ENCODE results near the gene PTPN4. TPM values are rescaled to one million over a fixed set of nuclear protein-coding genes. Genes with fewer than 3 reads are reported as not detected.

PTPN4 gene
- total and polyA plus RNA-seq, 2 of the 8 experiments (the other 6 are each of a cell fraction or from before 2014, with no cell fraction given) = 28.5 to 105 TPM

DNA sequence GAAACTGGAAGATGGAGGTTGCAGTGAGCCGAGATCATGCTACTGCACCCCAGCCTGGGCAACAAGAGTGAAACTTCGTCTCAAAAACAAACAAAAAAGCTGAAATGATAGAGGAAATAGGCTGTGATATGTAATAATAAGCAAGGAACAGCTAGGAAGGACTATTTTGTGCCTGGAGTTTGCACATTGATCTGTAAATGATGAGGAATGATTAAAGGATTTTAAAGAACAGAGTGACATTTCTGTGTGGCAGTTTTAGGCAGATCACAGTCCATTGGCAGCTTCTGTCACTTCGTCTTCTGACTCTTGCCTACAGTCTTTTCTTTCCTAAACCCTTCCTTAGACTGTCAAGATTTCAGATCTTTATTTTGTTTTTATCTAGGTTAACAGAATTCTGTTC is 272.6 kb downstream of the PTPN4 start:
- H3K14ac ChIP-seq (ENCODE audit: insufficient read length) = no peak overlapping the region
- no peaks in the 10 kb centered on the region for H3K9me3 ChIP-seq (ENCODE audit: insufficient read depth in 2 of 2, low read depth in 1 of 2, low read length in 1 of 2)
- H3K4ac ChIP-seq (replicated peaks; ENCODE audit: insufficient read length, low read depth, low read length) = no peak overlapping the region
- H3K56ac ChIP-seq (replicated peaks; ENCODE audit: insufficient read length, low read depth, low read length) = no peak overlapping the region
- H4K8ac ChIP-seq (ENCODE audit: extremely low read depth, insufficient read depth, low read length) = no peak overlapping the region
- H3K9ac ChIP-seq (replicated peaks in 1 of 4; ENCODE audit: extremely low read depth in 1 of 4, low read depth in 3 of 4, low read length in 3 of 4) = no peak overlapping the region
- ChIA-PET CTCF (ENCODE audit: partially characterized antibody) (no interaction called here), POLR2A (ENCODE audit: partially characterized antibody) (no interaction called here)
- H4K20me1 ChIP-seq (replicated peaks in 1 of 2; ENCODE audit: control insufficient read depth in 1 of 2, insufficient read depth in 2 of 2, low read length in 2 of 2) = peaks cover 0 to 4% of the 10 kb centered on the region in 2 experiments
- no peak overlapping the region for H3K4me2 ChIP-seq (ENCODE audit: insufficient read depth in 1 of 2, low read depth in 2 of 2, low read length in 2 of 2)
- DNase-seq (ENCODE audit: low read depth in 1 of 2, low spot score in 2 of 2) (no peak), FAIRE-seq (no peak)
- no peaks in the 10 kb centered on the region; the same call in 1 of the 2 replicates for H3K23me2 ChIP-seq (ENCODE audit: low read depth, low read length)
- no peak overlapping the region for H3K23ac ChIP-seq (ENCODE audit: insufficient read length)
- no peak overlapping the region for H2AK5ac ChIP-seq (ENCODE audit: low read depth, low read length)
- H3K4me3 ChIP-seq (ENCODE audit: extremely low read depth in 1 of 4, insufficient read depth in 2 of 4, low read depth in 3 of 4, low read length in 4 of 4) = no peak overlapping the region
- H3K36me3 ChIP-seq (ENCODE audit: control insufficient read depth in 2 of 4, insufficient read depth in 4 of 4, low read length in 3 of 4) = no peaks in the 10 kb centered on the region
- H2BK12ac ChIP-seq (ENCODE audit: low read depth, low read length) = no peak overlapping the region
- no peak overlapping the region for H3K18ac ChIP-seq (ENCODE audit: extremely low read depth, low read length)
- no peak overlapping the region for H2BK20ac ChIP-seq (ENCODE audit: low read length)
- no peak for TF ChIP-seq EZH2 (IDR thresholded peaks at IDR 0.05; ENCODE audit: low read depth, low read length, severe bottlenecking)
- TF ChIP-seq, protein P1, sequence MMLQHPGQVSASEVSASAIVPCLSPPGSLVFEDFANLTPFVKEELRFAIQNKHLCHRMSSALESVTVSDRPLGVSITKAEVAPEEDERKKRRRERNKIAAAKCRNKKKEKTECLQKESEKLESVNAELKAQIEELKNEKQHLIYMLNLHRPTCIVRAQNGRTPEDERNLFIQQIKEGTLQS (IDR thresholded peaks at IDR 0.05; ENCODE audit: insufficient read depth, low read depth, low read length) = no peak
- TF ChIP-seq RFX5 (IDR thresholded peaks at IDR 0.05; ENCODE audit: borderline replicate concordance, low read depth, low read length) = no peak
- TF ChIP-seq TBP (IDR thresholded peaks at IDR 0.05; ENCODE audit: low read depth, low read length) = no peak
- TF ChIP-seq HDAC2 (IDR thresholded peaks at IDR 0.05; ENCODE audit: borderline replicate concordance in 1 of 2, low read depth in 2 of 2, low read length in 2 of 2) = no peak
- no peak for TF ChIP-seq MAFK (IDR thresholded peaks at IDR 0.05; ENCODE audit: low read depth, low read length)
- TF ChIP-seq EGR1 (IDR thresholded peaks at IDR 0.05; ENCODE audit: borderline replicate concordance, low read depth, low read length) = no peak
- no peak for TF ChIP-seq RNF2 (IDR thresholded peaks at IDR 0.05; ENCODE audit: borderline replicate concordance, low read depth, low read length, missing control alignments, poor library complexity, severe bottlenecking)
- TF ChIP-seq GABPA (IDR thresholded peaks at IDR 0.05; ENCODE audit: borderline replicate concordance, insufficient read depth, low read length) = no peak
- TF ChIP-seq SIN3A (conservative IDR thresholded peaks at IDR 0.05 in 1 of 2, IDR thresholded peaks at IDR 0.05 in 1 of 2; ENCODE audit: low read depth in 1 of 2, low read length in 2 of 2) = no peak
- H4K91ac ChIP-seq (replicated peaks; ENCODE audit: insufficient read length, low read length) = no peak overlapping the region
- H3K4me1 ChIP-seq (replicated peaks in 1 of 4; ENCODE audit: control insufficient read depth in 3 of 4, insufficient read depth in 4 of 4, low read length in 3 of 4) = peaks cover 0 to 7% (median 4%) of the 10 kb centered on the region in 4 experiments; a peak in 5 of 7 replicates
- no peak overlapping the region for H2BK15ac ChIP-seq (ENCODE audit: low read length)
- no peak overlapping the region for H3K27ac ChIP-seq (ENCODE audit: low read depth, low read length)
- H2AFZ ChIP-seq (ENCODE audit: low read length) = no peak overlapping the region
- 87% methylated on average over 3 of the region's 3 CpGs; no CpG with 5 or more reads in 1 of the 2 experiments for WGBS, 2 experiments (ENCODE audit: extremely low coverage in 1 of 2, insufficient coverage in 1 of 2, insufficient read length in 1 of 2, insufficient replicate concordance in 2 of 2, low coverage in 1 of 2, low lambda C conversion rate in 2 of 2, missing lambda C conversion rate in 1 of 2)
- peaks cover 0 to 41% of the 10 kb centered on the region in 2 experiments; a peak in 2 of 4 replicates for H3K79me2 ChIP-seq (ENCODE audit: control insufficient read depth in 1 of 2, insufficient read depth in 2 of 2, low read length in 2 of 2)
- no peaks in the 10 kb centered on the region; the same call in 1 of the 2 replicates for H3K79me1 ChIP-seq (ENCODE audit: low read depth, low read length)
- H2BK120ac ChIP-seq (replicated peaks; ENCODE audit: low read depth, low read length) = no peak overlapping the region
- no peaks in the 10 kb centered on the region for H3K27me3 ChIP-seq (replicated peaks in 1 of 4; ENCODE audit: control insufficient read depth in 3 of 4, extremely low read depth in 1 of 4, insufficient read depth in 3 of 4, low read length in 3 of 4)
- H4K5ac ChIP-seq (ENCODE audit: insufficient read length, low read depth, low read length) = no peak overlapping the region
- H2BK5ac ChIP-seq (ENCODE audit: low read depth, low read length) = no peak overlapping the region

Measured in H1 (cell line).